HG03469 (cell line): ENCODE results near the gene PCLAF.
"Not testable (repeated sequence)": the region's sequence is repeated elsewhere in the genome, so short reads cannot be mapped to it uniquely, and the experiment has no call there.

Experiments
- ATAC-seq: cut with Tn5 transposase; IDR thresholded peaks from one replicate; pipeline ENCODE4 v1.9.1; 2021; ENCODE audit warnings: mild to moderate bottlenecking, moderate library complexity, moderate number of reproducible peaks; ENCODE audit not compliant: unreplicated experiment

Gene PCLAF, protein sequence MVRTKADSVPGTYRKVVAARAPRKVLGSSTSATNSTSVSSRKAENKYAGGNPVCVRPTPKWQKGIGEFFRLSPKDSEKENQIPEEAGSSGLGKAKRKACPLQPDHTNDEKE

DNA sequence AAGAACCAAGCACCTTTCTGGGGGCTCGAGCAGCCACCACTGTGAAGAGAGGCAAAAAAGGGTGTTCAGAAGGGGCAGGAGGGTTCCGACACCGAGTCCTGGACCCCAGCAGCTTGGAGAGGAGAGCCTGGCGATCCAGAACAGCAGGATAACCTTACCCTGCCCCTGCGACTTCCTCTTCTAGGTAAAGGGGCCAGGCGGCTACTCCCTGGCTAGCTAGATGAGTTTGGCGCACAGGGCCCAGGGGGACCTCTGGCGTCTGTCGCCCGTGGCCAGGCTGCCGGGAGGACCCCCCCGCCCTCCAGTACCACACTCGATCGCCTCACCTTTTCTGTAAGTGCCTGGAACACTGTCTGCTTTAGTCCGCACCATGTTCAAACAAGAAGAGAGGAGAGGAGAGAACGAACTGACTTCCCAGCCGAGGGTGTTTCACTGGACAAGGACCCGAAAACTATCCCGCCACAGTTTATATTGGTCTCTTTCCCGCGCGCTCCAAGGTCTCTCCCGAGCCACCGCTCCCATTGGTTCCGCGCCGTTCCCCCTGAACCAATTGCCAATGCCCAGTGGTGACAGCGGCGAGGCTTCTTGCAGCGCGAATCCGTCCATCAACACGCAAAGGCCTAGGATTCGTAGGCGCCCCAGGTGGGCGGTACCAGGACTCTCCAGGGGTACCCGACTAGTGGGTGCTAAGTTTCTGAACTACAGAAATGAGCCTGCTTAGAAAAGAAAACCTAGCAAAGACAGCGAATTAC is at the start of gene PCLAF:
Gene PCLAF, minus strand, starts transcription at position 442 of the 752 bp plus-strand sequence. Its CDS starts 70 bp downstream, at position 372.
- ATAC-seq: peak; percentile 82

DNA sequence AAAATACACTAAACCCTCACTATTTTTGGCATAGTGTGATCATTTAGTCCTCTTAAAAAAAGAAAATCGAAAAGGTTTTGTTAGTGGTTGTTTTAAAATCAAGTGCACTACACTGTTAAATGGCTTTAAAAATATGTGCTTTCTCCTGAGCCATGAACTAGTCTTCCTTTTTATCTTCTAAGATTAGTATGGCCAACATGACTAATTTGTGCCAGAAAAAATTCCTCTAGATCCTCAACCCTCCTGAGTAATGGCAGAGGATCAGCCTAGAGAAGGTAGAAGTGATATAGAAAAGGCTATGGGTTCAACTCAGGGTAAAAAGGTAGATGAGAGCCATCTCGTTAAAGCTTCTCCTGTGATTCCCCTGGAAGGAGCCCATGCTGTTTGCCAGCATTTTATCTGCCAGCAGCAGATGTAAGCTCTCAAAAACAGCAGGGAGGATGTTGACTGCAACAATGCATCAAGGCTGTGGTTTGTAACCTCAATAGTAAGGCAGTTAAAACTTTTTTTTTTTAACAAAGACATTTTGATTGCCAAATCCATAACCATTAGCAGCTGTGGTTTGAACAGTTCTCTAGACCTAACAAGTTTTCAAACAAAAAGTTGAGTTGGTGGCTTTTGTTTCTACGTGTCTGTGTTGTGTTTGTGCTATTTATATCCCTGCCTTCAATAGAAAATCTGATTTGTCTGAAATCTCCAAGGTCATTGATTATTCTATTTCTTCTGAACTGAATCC is 48.9 kb upstream of the PCLAF start:
- ATAC-seq: no peak

DNA sequence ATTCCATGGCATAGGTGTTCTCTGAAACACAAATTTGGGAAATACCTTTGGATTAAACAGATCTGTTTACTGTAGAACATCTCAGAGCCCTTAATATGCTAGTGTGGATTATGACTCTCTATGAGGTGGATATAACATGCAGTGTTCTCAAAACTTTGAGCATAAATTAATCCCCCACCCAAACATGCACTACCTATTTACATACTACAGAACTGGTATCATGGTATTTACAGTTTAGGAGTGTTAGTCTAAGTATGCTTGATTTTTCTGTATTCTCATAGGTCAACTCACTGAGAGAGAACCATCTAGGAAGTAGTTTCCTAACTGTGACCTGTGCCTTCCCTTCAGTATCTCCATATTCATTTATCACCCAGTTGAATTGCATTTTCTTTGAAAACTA is 48.2 kb upstream of the PCLAF start:
- ATAC-seq: no peak

DNA sequence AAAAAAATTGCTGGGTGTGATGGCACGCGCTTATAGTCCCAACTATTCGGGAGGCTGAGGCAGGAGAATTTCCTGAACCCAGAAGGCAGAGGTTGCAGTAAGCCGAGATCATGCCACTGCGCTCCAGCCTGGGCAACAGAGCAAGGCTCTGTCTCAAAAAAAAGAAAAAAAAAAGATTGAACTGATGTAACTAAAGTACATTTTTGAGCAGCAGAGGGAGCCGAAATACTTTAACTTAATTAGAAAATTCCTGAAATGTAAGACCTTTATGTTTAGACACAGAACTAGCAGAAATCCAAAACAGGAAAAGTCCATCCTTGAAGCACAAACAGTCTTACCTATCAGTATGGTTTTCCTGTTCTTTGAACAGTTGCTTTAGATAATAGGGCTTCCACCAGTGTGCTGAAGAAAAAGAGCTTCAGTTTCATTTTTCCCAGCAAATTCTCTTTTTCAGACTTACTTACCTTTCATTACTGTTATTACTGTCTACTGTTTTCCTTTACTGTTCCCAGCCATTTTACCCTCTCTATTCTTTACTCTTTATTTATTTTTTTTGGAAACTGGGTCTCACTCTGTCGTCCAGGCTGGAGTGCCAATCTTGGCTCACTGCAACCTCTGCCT is 45.7 kb upstream of the PCLAF start:
- ATAC-seq: no peak

DNA sequence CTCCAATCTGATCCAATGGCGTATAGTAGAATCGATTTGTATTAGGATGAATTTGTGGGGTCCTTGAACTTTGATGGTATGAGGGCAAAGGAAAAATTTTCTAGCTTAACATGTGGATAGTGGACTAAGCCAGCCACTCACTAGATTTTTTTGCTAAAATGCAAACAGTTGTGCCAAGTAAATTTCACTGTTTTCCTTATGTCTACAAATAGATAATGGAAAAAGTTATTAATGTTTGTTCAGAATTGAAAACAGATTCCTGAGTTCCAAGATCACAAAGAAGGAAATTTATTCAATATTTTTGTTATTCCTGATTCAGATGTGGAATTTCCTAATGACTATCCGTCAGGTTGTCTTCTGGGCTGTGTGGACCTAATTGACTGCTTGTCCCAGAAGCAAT is 44.0 kb upstream of the PCLAF start:
- no peak for ATAC-seq

DNA sequence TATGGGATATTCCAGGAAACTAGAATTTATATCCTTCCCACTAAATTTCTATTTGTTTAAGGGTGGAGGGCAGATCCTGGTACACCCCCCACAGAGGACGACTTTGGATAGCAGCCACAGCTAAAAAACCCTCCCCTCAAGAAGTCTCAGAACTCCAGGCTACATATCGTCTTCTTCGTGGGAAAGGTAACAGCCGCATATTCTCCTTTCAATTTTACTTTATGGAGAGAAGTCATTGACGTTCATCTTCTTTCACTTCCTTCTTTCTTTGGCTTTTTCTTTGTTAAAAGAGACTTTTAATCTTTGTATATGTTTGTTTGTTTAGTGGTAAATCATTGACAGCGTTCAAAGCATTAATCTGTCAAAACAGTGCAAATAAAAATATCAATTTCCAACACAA is 42.7 kb upstream of the PCLAF start:
- ATAC-seq: no peak

DNA sequence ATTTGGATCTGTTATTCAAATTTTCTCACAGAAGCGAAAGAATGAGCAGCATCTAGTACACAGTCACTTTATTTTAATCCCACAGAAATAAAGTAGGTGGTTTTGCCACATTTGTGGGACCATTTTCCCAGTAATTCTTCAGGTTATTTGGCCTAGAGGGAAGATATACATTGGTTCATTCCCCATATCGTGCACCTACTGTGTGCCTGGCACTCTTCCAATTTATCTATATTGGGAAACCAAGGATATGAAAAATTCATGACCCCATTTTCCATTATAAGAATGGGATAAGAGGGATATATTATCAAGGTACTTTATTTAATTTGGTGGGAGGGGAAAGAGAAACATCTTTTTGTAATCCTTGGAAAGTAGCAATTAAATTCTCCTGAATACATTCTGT is 41.5 kb upstream of the PCLAF start:
- ATAC-seq: no peak

DNA sequence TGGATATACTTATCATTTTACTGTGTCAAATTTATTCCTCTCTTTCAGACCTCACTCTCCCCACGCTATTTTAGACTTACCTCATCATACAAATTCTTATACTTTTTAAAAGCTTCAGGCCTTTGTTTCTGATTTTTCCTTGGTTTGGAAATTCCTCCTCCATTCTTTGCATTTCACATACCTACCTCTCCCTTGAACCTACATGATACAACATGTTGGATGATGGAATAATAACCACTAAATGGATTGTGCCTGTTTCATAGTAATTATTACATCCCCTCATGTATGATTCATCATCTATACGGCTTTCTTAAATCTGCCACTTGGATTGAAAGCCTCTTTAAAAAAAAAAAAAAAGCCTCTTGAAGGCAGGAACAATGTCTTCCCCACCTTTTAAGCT is 31.0 kb upstream of the PCLAF start:
- no peak for ATAC-seq

DNA sequence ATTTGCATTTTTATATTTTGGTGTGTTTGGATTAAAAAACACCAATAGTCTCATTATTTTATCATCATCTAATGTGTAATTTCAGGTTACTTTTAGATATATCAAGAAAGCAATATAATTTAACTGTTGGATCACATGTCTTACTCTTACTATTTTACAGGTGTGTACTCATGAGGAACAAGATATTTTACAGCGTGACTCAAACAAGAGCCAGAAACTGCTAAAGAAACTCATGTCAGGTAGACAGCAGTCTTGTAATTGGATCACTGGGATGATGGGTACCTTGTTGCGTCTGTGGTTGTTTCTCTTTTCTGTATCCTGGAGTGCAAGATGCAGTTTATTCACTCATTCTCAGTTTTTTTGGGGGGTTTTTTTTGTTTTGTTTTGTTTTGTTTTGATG is 19.3 kb upstream of the PCLAF start:
- no peak for ATAC-seq

DNA sequence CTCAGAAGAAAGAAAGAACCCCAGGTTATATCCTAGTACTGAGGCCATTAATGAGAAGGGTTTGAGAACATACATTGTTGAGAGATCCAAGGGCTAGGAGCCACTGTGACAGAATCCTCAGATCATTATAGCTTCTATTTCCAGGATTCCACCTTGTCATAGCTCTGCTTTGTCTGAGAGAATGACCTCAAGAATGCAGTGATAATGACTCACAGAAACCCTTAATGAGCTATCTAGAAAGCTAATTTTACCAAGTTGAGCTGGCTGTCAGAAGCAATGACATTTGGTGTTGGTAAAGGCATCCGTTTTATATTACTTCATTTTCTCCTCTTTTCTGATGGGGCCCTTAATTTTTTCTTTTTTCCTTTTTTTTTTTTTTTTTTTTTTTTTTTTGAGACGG is 17.3 kb upstream of the PCLAF start:
- ATAC-seq: no peak

DNA sequence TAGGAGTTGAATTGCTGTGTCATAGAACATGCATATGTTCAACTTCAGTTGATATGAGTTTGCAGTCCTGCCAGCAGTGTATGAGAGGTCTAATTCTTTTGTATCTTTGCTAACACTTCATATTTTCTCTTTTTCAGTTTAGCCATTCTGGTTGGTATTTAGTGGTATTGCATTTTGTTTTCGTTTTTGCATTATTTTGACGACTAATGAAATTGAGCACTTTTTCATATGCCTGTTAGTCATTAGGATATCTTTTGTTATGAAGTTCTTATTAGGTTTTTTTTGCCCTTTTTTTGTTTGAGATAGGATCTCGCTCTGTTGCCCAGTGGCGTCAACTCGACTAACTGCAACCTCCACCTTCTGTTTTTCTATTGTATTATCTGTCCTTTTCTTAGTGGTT is 15.5 kb upstream of the PCLAF start:
- ATAC-seq: no peak

DNA sequence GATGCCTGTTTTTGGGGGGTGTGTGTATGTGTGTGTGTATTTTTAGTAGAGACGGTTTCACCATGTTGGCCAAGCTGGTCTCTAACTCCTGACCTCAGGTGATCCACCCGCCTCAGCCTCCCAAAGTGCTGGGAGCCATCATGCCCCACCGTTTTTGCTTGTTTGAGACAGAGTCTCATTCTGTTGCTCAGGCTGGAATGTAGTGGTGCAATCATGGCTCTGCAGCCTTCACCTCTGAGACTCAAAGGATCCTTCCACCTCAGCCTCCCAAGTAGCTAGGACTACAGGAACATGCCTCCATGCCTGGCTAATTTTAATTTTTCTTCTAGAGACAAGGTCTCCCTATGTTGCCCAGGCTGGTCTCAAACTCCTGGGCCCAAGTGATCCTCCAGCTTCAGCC is 11.2 kb upstream of the PCLAF start:
- not testable (repeated sequence) for ATAC-seq

DNA sequence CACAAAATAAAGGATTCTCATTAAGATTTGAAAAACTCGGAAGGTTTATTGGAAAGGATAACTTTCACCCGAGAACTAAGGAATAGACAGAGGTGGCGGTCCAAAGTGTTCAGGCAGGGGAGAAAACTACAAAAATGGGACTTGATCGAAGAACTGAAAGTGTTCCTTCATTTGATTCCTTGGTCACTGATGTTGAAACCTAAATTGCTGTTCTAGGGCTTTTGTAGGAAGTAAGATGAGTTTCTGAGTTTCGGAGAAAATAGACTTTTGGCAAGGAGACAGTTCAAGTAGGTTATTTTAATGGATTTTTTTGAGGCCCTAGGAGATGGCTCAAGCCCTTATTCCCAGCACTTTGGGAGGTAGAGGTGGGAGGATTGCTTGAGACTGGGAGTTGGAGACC is 7.8 kb upstream of the PCLAF start:
- ATAC-seq: no peak

DNA sequence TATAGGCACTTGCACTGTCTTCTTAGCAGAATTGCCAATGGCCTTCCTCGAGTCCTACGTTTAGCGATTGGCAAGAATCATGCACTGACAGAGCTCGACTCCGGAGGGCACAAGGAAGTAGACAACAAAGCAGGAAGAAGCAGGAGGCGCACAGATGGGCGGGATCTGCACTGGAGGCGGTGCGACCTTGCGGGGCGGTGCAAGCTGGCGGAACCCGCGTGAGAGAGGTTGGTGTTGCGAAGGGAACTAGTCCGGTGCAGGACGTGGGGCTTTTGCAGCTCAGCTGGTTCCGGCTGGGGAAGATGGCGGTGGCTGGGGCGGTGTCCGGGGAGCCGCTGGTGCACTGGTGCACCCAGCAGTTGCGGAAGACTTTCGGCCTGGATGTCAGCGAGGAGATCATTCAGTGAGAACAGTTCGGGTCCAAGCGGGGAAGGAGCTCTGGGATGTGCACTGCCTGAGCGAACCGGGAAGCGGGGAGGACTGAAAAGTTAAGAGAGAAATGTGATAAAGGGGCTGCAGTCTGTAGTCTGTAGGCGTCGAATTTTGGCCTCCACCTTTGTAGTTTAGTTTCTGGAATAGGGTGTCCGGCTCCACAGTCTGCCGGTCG is 6.4 kb upstream of the PCLAF start, which contains the start of gene TRIP4:
Gene TRIP4, plus strand, starts transcription at position 275 of the 607 bp plus-strand sequence. Its CDS starts 28 bp downstream, at position 303.
- ATAC-seq: peak; percentile 84

DNA sequence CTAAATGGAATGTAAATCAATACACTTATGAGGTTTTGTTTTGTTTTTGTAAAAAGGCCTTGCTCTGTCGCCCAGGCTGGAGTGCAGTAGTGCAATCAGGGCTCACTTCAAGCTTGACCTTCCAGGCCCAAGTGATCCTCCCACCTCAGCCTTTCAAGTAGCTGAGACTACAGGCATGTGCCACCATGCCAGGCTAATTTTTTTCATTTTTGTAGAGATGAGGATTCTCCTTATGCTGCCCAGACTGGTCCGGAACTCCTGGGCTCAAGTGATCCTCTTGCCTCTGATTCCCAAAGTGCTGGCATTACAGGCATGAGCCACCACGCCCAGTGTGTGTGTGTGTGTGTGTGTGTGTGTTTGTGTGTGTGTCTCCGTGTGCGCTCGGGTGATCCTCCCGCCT is 5.0 kb upstream of the PCLAF start:
- ATAC-seq: no peak

DNA sequence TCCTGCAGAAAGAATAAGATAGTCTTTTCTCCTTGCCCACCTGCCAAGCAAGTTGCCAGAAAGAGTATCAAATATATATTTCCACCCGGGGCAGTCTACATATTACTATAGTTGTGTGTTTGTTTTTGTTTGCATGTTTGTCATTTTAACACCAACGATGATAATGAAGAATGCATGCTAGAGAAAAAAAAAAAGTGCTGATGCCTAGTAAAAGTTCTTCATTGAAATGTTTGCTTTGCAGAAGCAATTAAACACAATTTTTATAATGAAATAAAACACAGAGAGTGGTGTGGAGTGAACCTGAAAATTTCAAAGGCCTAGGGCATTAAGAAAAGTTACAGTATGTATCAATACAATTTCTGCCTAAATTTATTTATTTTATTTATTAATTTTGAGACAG is 2.5 kb upstream of the PCLAF start:
- no peak for ATAC-seq

DNA sequence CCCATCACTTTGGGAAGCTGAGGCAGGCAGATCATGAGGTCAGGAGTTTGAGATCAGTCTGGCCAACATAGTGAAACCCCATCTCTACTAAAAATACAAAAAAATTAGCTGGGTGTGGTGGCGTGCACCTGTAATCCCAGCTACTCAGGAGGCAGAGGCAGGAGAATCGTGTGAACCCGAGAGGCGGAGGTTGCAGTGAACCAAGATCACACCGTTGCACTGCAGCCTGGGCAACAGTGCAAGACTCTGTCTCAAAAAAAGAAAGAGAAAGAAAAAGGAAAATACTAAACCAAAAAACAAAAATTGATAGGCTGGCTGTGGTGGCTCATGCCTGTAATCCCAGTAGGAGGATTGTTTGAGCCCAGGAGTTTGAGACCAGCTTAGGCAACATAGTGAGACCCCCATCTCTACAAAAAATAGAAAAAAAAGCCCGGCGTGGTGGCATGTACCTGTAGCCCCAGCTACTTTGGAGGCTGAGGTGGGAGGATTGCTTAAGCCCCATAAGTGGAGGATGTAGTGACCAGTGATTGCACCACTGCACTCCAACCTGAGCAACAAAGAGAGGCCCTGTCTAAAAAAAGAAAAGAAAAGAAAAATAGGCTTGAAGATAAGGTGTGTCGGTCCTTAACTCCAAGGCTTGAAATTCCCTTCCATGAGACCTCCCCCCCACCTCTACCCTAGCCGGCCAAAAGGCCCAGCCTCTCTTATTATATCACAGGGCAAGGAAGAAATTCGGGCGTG is 941 bp downstream of the PCLAF start:
- ATAC-seq: not testable (repeated sequence)

DNA sequence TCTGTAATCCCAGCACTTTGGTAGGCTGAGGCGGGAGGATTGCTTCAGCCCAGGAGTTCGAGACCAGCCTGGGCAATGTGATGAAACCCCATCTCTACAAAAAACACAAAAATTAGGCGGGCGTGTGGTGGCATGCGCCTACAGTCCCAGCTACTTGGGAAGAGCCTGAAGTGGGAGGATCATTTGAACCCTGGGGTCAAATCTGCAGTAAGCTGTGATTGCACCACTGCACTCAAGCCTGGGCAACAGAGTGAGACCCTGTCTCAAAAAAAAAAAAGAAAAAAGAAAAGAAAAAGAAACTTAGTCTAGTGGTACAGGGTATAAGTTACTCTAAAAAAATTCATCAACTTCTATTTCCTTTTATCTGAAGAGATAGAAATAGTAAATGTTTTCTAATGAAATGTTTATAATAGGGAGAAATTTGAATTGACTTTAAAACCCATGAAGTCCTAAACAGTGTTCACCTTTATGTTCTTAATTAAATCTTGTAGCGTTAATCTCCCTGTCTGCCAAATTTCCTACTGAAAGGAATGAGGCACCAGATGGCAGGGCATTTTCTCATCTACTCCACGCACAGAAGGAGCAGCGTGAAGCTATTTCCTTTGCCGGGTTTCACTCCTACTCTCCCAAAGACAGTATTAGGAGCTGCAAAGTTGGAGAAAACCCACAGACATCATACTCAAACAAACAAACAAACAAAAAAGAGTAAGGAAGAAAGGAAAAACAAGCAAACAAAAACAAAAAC is 1.9 kb downstream of the PCLAF start:
- no peak for ATAC-seq

DNA sequence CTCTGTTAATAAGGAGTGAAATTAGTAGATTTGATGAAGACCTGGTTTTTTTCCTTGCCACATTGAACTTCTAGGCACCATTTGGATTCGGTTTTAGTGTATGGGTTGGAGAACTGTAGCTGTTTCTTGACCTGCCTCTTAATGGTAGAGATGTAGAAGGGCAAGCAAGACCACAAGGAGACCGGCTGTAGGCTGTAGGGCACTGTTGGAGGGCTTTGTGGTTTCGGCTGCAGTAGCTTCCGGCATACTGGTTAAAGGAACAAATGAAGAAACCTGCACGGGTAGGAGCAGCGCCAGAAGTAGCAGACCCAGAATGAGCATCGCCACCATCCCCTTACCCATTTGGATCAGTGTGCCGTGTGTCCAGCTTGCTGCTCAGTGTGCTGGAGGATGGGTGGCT is 7.9 kb downstream of the PCLAF start:
- ATAC-seq: no peak

DNA sequence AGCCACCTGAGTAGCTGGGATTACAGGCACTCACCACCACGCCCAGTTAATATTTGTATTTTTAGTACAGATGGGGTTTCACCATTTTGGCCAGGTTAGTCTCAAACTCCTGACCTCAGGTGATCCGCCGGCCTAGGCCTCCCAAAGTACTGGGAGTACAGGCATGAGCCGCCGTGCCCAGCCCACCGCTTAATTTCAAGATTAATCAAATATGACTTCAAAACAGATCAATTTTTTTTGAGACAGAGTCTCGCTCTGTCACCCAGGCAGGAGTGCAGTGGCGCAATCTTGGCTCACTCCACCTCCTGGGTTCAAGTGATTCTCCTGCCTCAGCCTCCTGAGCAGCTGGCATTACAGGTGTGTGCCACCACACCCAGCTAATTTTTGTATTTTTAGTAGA is 9.9 kb downstream of the PCLAF start:
- ATAC-seq: not testable (repeated sequence)
